ENCODE data around the gene CUTC. TPM values are rescaled to one million over a fixed set of nuclear protein-coding genes. Genes with fewer than 3 reads are reported as not detected.
A peak's percentile ranks its signal among the peaks of the same experiment; 100 is the strongest.

CUTC gene
- polyA plus RNA-seq, 3 donors, result 17.3 to 41.9 (median 35.5) TPM

GRCh38 chr10:99766302-99766681 lies 34.3 kb downstream of the CUTC start:
- H3K79me2 ChIP-seq (ENCODE audit: insufficient read depth, low read length), result no peaks in the 10 kb centered on the region
- H3K27ac Mint-ChIP-seq, result peak overlapping the region in 1 of 7 donors; percentile 46
- no peak for DNase-seq
- H3K9me3 ChIP-seq (replicated peaks in 1 of 2; ENCODE audit: control insufficient read depth in 1 of 2, insufficient read depth in 1 of 2, low read length in 2 of 2), result no peaks in the 10 kb centered on the region
- H3K27ac ChIP-seq (ENCODE audit: low read depth in 1 of 2, low read length in 2 of 2), result no peak overlapping the region
- H3K27me3 Mint-ChIP-seq (ENCODE audit: low read depth in 3 of 3), result peaks cover 0 to 5% (median 0%) of the 10 kb centered on the region in 3 donors
- H3K9ac ChIP-seq (ENCODE audit: insufficient read depth, low read length, poor library complexity, severe bottlenecking), result no peak overlapping the region
- no peak overlapping the region for H2AFZ ChIP-seq (ENCODE audit: insufficient read depth, low read depth, low read length, poor library complexity, severe bottlenecking)
- WGBS (ENCODE audit: insufficient coverage), result 100% methylated on average over 1 of the region's 8 CpGs
- no peaks in the 10 kb centered on the region for H3K4me1 ChIP-seq (ENCODE audit: control insufficient read depth in 1 of 2, insufficient read depth in 2 of 2, low read length in 2 of 2)
- H3K4me2 ChIP-seq (replicated peaks; ENCODE audit: extremely low read depth, low read length, poor library complexity, severe bottlenecking), result no peak overlapping the region
- peaks cover 0 to 9% (median 5%) of the 10 kb centered on the region in 7 donors for H3K9me3 Mint-ChIP-seq
- no peak overlapping the region for H3K4me3 ChIP-seq (replicated peaks in 1 of 3; ENCODE audit: low read depth in 2 of 3, low read length in 3 of 3)
- peaks cover 6 to 13% of the 10 kb centered on the region in 2 donors for H3K36me3 Mint-ChIP-seq
- H3K4me1 Mint-ChIP-seq, result peaks cover 6% of the 10 kb centered on the region
- H3K36me3 ChIP-seq (replicated peaks in 1 of 2; ENCODE audit: control insufficient read depth in 1 of 2, insufficient read depth in 2 of 2, low read length in 2 of 2), result no peaks in the 10 kb centered on the region
- H3K27me3 ChIP-seq (ENCODE audit: control insufficient read depth in 2 of 2, insufficient read depth in 2 of 2, low read length in 2 of 2), result no peaks in the 10 kb centered on the region
- intact Hi-C loops (cut with micrococcal nuclease), result no loop called here
- H3K4me3 Mint-ChIP-seq, result no peak overlapping the region
- no peaks in the 10 kb centered on the region for H4K20me1 ChIP-seq (ENCODE audit: insufficient read depth, low read length)
- no peak for TF ChIP-seq CTCF (IDR thresholded peaks at IDR 0.05)

- no peak overlapping the region for H3K9ac ChIP-seq (ENCODE audit: insufficient read depth, low read length, poor library complexity, severe bottlenecking)
- DNase-seq, result no peak
- H3K36me3 Mint-ChIP-seq, result peaks cover 0 to 4% of the 10 kb centered on the region in 2 donors
- H3K27ac ChIP-seq (ENCODE audit: low read depth in 1 of 2, low read length in 2 of 2), result no peak overlapping the region
- no peaks in the 10 kb centered on the region for H3K27me3 ChIP-seq (ENCODE audit: control insufficient read depth in 2 of 2, insufficient read depth in 2 of 2, low read length in 2 of 2)
- no peak overlapping the region for H3K4me3 ChIP-seq (replicated peaks in 1 of 3; ENCODE audit: low read depth in 2 of 3, low read length in 3 of 3)
- H3K27me3 Mint-ChIP-seq (ENCODE audit: low read depth in 3 of 3), result peaks cover 0 to 5% (median 0%) of the 10 kb centered on the region in 3 donors
- no peak overlapping the region for H3K27ac Mint-ChIP-seq
- peaks cover 6% of the 10 kb centered on the region for H3K4me1 Mint-ChIP-seq
- H3K36me3 ChIP-seq (replicated peaks in 1 of 2; ENCODE audit: control insufficient read depth in 1 of 2, insufficient read depth in 2 of 2, low read length in 2 of 2), result no peaks in the 10 kb centered on the region
- WGBS (ENCODE audit: insufficient coverage), result no CpG with 5 or more reads among the region's 5 CpGs
- no peak for TF ChIP-seq CTCF (IDR thresholded peaks at IDR 0.05)
- no peak overlapping the region for H3K4me3 Mint-ChIP-seq
- no peaks in the 10 kb centered on the region for H3K4me1 ChIP-seq (ENCODE audit: control insufficient read depth in 1 of 2, insufficient read depth in 2 of 2, low read length in 2 of 2)
- peaks cover 0 to 9% (median 5%) of the 10 kb centered on the region in 7 donors for H3K9me3 Mint-ChIP-seq
- no peaks in the 10 kb centered on the region for H3K79me2 ChIP-seq (ENCODE audit: insufficient read depth, low read length)
- H3K9me3 ChIP-seq (replicated peaks in 1 of 2; ENCODE audit: control insufficient read depth in 1 of 2, insufficient read depth in 1 of 2, low read length in 2 of 2), result no peaks in the 10 kb centered on the region
- H3K4me2 ChIP-seq (replicated peaks; ENCODE audit: extremely low read depth, low read length, poor library complexity, severe bottlenecking), result no peak overlapping the region
- H4K20me1 ChIP-seq (ENCODE audit: insufficient read depth, low read length), result no peaks in the 10 kb centered on the region
- intact Hi-C loops (cut with micrococcal nuclease), result no loop called here
- no peak overlapping the region for H2AFZ ChIP-seq (ENCODE audit: insufficient read depth, low read depth, low read length, poor library complexity, severe bottlenecking)
These were observed 35.9 kb downstream of the CUTC start for GRCh38 chr10:99767901-99768300.
